ENCODE results near the gene SMIM10L2A. TPM values are rescaled to one million over a fixed set of nuclear protein-coding genes. Genes with fewer than 3 reads are reported as not detected.

The SMIM10L2A gene
- total and polyA plus RNA-seq, 10 of the 15 experiments (the other 5 are each of a cell fraction or from before 2014, with no cell fraction given), result 0.02 to 0.05 (median 0.03) TPM; not detected in 7

GRCh38 chrX:135436966-135437866 is 15.5 kb downstream of the SMIM10L2A start:
- Histone ChIP-seq H3K9ac (ENCODE audit: control insufficient read depth, insufficient read depth, low read length) (no peak overlapping the region), H3K27ac (ENCODE audit: control insufficient read depth, insufficient read depth) (no peak overlapping the region), H4K20me1 (ENCODE audit: control insufficient read depth, insufficient read depth) (no peaks in the 10 kb centered on the region), H3K27me3 (replicated peaks in 1 of 2; ENCODE audit: control insufficient read depth in 2 of 2, insufficient read depth in 2 of 2, low read length in 1 of 2) (no peaks in the 10 kb centered on the region), H3K4me3 (no peak overlapping the region), H3K4me1 (ENCODE audit: control insufficient read depth, insufficient read depth, low read length) (no peaks in the 10 kb centered on the region), H3K4me2 (ENCODE audit: control insufficient read depth, insufficient read depth) (no peak overlapping the region), H3K36me3 (ENCODE audit: control insufficient read depth in 2 of 2, insufficient read depth in 2 of 2, low read length in 1 of 2) (no peaks in the 10 kb centered on the region), H2AFZ (ENCODE audit: control insufficient read depth, low read depth, low read length) (no peak overlapping the region), H3K79me2 (ENCODE audit: control insufficient read depth, insufficient read depth, low read length) (no peaks in the 10 kb centered on the region), H3K9me3 (replicated peaks; ENCODE audit: control insufficient read depth, insufficient read depth, low read length) (no peaks in the 10 kb centered on the region; the same call in 2 of the 3 replicates)
- no peak for FAIRE-seq
- intact Hi-C loops (cut with micrococcal nuclease; ENCODE audit: unreplicated experiment), result no loop called here
- POLR2A ChIA-PET, result no interaction called here
- SMC1A ChIA-PET (ENCODE audit: uncharacterized antibody, unreplicated experiment), result no interaction called here
- no TSS peak for BruUV-seq (replicated peaks)
- DNase-seq (ENCODE audit: low read depth, low spot score), result no peak
- in situ Hi-C loops (cut with MboI), result no loop called here
- TF ChIP-seq SREBF1 (IDR thresholded peaks at IDR 0.05; ENCODE audit: low read length), result no peak
- no peak for TF ChIP-seq NR2F1 (conservative IDR thresholded peaks at IDR 0.05)
- no peak for TF ChIP-seq ZBTB11 (CRISPR knock-in tag; IDR thresholded peaks at IDR 0.05)
- no peak for TF ChIP-seq FOS (IDR thresholded peaks at IDR 0.05; ENCODE audit: borderline replicate concordance, extremely low read depth, insufficient read length)
- no peak for TF ChIP-seq TAF1 (IDR thresholded peaks at IDR 0.05; ENCODE audit: borderline replicate concordance, low read depth, low read length)
- no peak for TF ChIP-seq NBN (IDR thresholded peaks at IDR 0.05)
- TF ChIP-seq MYC (IDR thresholded peaks at IDR 0.05; ENCODE audit: insufficient read depth, insufficient read length, insufficient replicate concordance, low read length, severe bottlenecking), result no peak
- no peak for TF ChIP-seq PML (IDR thresholded peaks at IDR 0.05; ENCODE audit: low read length)
- TF ChIP-seq YBX1 (IDR thresholded peaks at IDR 0.05), result no peak
- TF ChIP-seq CHD1 (IDR thresholded peaks at IDR 0.05; ENCODE audit: low read depth, low read length), result no peak
- TF ChIP-seq SRF (IDR thresholded peaks at IDR 0.05; ENCODE audit: low read depth in 2 of 2, low read length in 2 of 2), result no peak
- no peak for TF ChIP-seq CBX5 (IDR thresholded peaks at IDR 0.05; ENCODE audit: low read depth)
- no peak for TF ChIP-seq IKZF2 (IDR thresholded peaks at IDR 0.05)
- no peak for TF ChIP-seq CREM (IDR thresholded peaks at IDR 0.05; ENCODE audit: low read depth)
- ATAC-seq, result no peak
- 80% methylated on average over 42 of the region's 49 CpGs for WGBS (ENCODE audit: insufficient coverage, insufficient replicate concordance, low lambda C conversion rate, missing lambda C conversion rate)
- CTCF ChIA-PET, result interaction anchor here (0.7 kb wide), 1 partner anchor 152 kb away, joined by 5 read pairs; no protein-coding TSS in a partner anchor
- RAD21 ChIA-PET (ENCODE audit: unreplicated experiment), result no interaction called here
